ENCODE results near the gene RIMOC1. TPM values are rescaled to one million over a fixed set of nuclear protein-coding genes. Genes with fewer than 3 reads are reported as not detected.

RIMOC1 gene
- total and polyA plus RNA-seq, 2 of the 8 experiments (the other 6 are each of a cell fraction or from before 2014, with no cell fraction given) = 20.6 to 35.1 TPM

DNA sequence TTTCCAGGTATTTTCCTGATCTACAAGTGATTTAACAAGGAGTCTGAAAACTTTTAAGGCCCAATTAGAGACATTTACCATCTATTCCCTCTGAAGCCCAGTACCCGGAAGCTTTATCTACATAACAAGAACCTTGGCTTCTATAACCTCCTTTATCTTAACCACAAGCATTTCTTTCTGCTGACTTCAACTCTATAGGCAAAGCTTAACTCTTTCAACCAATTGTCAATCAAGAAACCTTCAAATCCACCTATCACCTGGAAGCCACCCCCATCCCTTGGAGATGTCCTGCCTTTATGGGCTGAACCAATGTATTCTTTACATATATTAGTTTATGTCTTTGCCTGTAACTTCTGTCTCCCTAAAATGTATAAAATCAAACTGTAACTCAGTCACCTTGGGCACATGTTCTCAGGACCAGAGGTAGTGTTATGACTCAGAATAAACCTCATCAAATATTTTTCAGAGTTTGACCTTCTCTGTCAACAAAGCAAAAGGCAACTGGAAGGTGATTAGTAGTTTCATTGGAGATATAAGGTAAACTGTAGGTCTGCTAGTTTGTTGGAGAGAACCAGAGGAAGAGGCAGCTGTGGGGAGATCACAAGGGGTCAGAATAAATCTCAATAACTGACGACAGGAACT, 13.0 kb upstream of the RIMOC1 start:
- Histone ChIP-seq H3K36me3 (ENCODE audit: control insufficient read depth in 2 of 4, insufficient read depth in 4 of 4, low read length in 3 of 4) (no peaks in the 10 kb centered on the region), H3K27me3 (replicated peaks in 1 of 4; ENCODE audit: control insufficient read depth in 3 of 4, extremely low read depth in 1 of 4, insufficient read depth in 3 of 4, low read length in 3 of 4) (no peaks in the 10 kb centered on the region), H4K20me1 (replicated peaks in 1 of 2; ENCODE audit: control insufficient read depth in 1 of 2, insufficient read depth in 2 of 2, low read length in 2 of 2) (no peaks in the 10 kb centered on the region), H2BK5ac (ENCODE audit: low read depth, low read length) (no peak overlapping the region), H3K79me2 (ENCODE audit: control insufficient read depth in 1 of 2, insufficient read depth in 2 of 2, low read length in 2 of 2) (no peaks in the 10 kb centered on the region), H4K8ac (ENCODE audit: extremely low read depth, insufficient read depth, low read length) (no peak overlapping the region), H2AK5ac (ENCODE audit: low read depth, low read length) (no peak overlapping the region), H2BK15ac (ENCODE audit: low read length) (no peak overlapping the region), H2BK20ac (ENCODE audit: low read length) (no peak overlapping the region), H3K56ac (replicated peaks; ENCODE audit: insufficient read length, low read depth, low read length) (no peak overlapping the region), H3K9ac (replicated peaks in 1 of 4; ENCODE audit: extremely low read depth in 1 of 4, low read depth in 3 of 4, low read length in 3 of 4) (no peak overlapping the region), H2AFZ (ENCODE audit: low read length) (no peak overlapping the region), H3K18ac (ENCODE audit: extremely low read depth, low read length) (no peak overlapping the region), H3K9me3 (ENCODE audit: insufficient read depth in 2 of 2, low read depth in 1 of 2, low read length in 1 of 2) (0 out of 4 replicates have a peak, but pooled peaks cover 2 to 7% of the 10 kb centered on the region in 2 experiments), H3K4me1 (replicated peaks in 1 of 4; ENCODE audit: control insufficient read depth in 3 of 4, insufficient read depth in 4 of 4, low read length in 3 of 4) (no peaks in the 10 kb centered on the region), H3K14ac (ENCODE audit: insufficient read length) (no peak overlapping the region), H3K4ac (replicated peaks; ENCODE audit: insufficient read length, low read depth, low read length) (no peak overlapping the region), H3K23me2 (ENCODE audit: low read depth, low read length) (no peaks in the 10 kb centered on the region), H2BK12ac (ENCODE audit: low read depth, low read length) (no peak overlapping the region), H3K4me3 (ENCODE audit: extremely low read depth in 1 of 4, insufficient read depth in 2 of 4, low read depth in 3 of 4, low read length in 4 of 4) (no peak overlapping the region), H2BK120ac (replicated peaks; ENCODE audit: low read depth, low read length) (no peak overlapping the region), H3K27ac (ENCODE audit: low read depth, low read length) (no peak overlapping the region), H3K23ac (ENCODE audit: insufficient read length) (no peak overlapping the region), H3K79me1 (ENCODE audit: low read depth, low read length) (no peaks in the 10 kb centered on the region), H4K91ac (replicated peaks; ENCODE audit: insufficient read length, low read length) (no peak overlapping the region), H3K4me2 (ENCODE audit: insufficient read depth in 1 of 2, low read depth in 2 of 2, low read length in 2 of 2) (no peak overlapping the region), H4K5ac (ENCODE audit: insufficient read length, low read depth, low read length) (no peak overlapping the region)
- ChIA-PET CTCF (ENCODE audit: partially characterized antibody) (no interaction called here), POLR2A (ENCODE audit: partially characterized antibody) (interaction anchor here (1.3 to 1.4 kb wide), 2 partner anchors 13 kb away, joined by 3 to 4 read pairs; partner anchors contain the start of gene RIMOC1)
- 95% methylated on average over 2 of the region's 2 CpGs; no CpG with 5 or more reads in 1 of the 2 experiments for WGBS, 2 experiments (ENCODE audit: extremely low coverage in 1 of 2, insufficient coverage in 1 of 2, insufficient read length in 1 of 2, insufficient replicate concordance in 2 of 2, low coverage in 1 of 2, low lambda C conversion rate in 2 of 2, missing lambda C conversion rate in 1 of 2)
- DNase-seq (ENCODE audit: low read depth in 1 of 2, low spot score in 2 of 2) (no peak), FAIRE-seq (no peak)
- TF ChIP-seq CTBP2 (IDR thresholded peaks at IDR 0.05; ENCODE audit: borderline replicate concordance, insufficient read depth, insufficient read length, low read length) = no peak
- TF ChIP-seq TCF12 (IDR thresholded peaks at IDR 0.05; ENCODE audit: low read depth, low read length) = no peak
- TF ChIP-seq, protein P1, sequence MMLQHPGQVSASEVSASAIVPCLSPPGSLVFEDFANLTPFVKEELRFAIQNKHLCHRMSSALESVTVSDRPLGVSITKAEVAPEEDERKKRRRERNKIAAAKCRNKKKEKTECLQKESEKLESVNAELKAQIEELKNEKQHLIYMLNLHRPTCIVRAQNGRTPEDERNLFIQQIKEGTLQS (IDR thresholded peaks at IDR 0.05; ENCODE audit: insufficient read depth, low read depth, low read length) = no peak
- no peak for TF ChIP-seq YY1 (IDR thresholded peaks at IDR 0.05; ENCODE audit: low read depth, low read length)
- no peak for TF ChIP-seq ASH2L (IDR thresholded peaks at IDR 0.05; ENCODE audit: low read length)
- TF ChIP-seq CHD2 (IDR thresholded peaks at IDR 0.05; ENCODE audit: low read length) = no peak
- no peak for TF ChIP-seq CTCF (IDR thresholded peaks at IDR 0.05; ENCODE audit: control extremely low read depth in 1 of 3, insufficient read depth in 1 of 3, low read depth in 1 of 3, low read length in 3 of 3)
- no peak for TF ChIP-seq BRCA1 (IDR thresholded peaks at IDR 0.05; ENCODE audit: low read depth, low read length)
- TF ChIP-seq TBP (IDR thresholded peaks at IDR 0.05; ENCODE audit: low read depth, low read length) = no peak
- TF ChIP-seq SIN3A (conservative IDR thresholded peaks at IDR 0.05 in 1 of 2, IDR thresholded peaks at IDR 0.05 in 1 of 2; ENCODE audit: low read depth in 1 of 2, low read length in 2 of 2) = no peak

All from H1 (cell line).